Measurements from ENCODE around the gene RELB.

Gene RELB

GRCh38 chr19:45079911-45080370, 78.7 kb downstream of the RELB start:
- no peak for DNase-seq (ENCODE audit: low spot score)

GRCh38 chr19:45082170-45082569, 80.9 kb downstream of the RELB start:
- no peak for DNase-seq (ENCODE audit: low spot score)

- no peak for DNase-seq (ENCODE audit: low spot score)
These were observed 85.2 kb downstream of the RELB start for GRCh38 chr19:45086480-45086879.

- no peak for DNase-seq (ENCODE audit: low spot score)
These were observed 86.3 kb downstream of the RELB start for GRCh38 chr19:45087531-45087930.

Measured in D341Med (cell line).